GM15510 (cell line): Measurements from ENCODE around the gene TAF12.

Experiments used
- POLR2A ChIP-seq: IDR thresholded peaks from 3 replicates; pipeline ENCODE4 v1.6.1; 2011; ENCODE audit warnings: borderline replicate concordance; ENCODE audit not compliant: insufficient read length; ENCODE audit errors: extremely low read depth

The TAF12 gene

DNA sequence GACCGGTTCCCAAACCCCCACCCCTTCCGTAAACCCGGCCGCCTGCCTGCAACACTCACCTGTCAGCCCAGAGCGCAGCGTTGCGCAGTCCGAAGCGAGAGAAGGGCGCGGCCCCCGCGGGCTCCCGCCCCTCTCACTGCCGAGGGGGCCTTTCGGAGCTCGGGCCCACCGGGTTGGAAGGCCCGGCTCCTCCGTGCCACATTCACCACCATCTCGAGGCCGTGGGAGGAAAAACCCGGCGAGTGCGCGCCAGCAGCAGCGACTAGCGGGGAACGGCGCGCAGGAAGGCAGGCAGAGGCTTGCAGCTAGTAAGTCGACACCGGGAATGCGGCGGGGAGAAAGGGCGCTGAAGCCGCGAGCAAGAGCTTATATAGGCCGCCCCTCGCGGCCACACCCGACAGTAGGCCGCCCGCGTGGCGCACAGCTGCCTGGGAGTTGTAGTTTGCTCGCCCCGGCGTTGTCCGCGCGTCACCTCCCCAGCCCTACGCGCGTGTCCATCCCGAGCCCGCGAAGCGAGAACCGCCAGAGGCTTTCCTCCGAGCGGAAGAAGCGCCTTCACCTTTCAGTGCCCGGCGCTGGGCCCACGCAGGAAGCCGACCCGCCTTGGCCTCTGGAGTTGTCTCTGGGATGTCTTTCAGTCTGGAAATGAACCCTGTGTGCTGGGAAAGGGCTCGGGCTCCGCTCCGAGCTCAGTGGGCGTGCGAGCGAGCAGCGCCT is 61.2 kb downstream of the TAF12 start:
- TF ChIP-seq POLR2A, result peak; percentile 100

- peak; percentile 5 for TF ChIP-seq POLR2A
These were observed 61.9 kb downstream of the TAF12 start for GRCh38 chr1:28580722-28581530.

GRCh38 chr1:28579401-28579800 is 63.5 kb downstream of the TAF12 start:
- TF ChIP-seq POLR2A, result no peak

DNA sequence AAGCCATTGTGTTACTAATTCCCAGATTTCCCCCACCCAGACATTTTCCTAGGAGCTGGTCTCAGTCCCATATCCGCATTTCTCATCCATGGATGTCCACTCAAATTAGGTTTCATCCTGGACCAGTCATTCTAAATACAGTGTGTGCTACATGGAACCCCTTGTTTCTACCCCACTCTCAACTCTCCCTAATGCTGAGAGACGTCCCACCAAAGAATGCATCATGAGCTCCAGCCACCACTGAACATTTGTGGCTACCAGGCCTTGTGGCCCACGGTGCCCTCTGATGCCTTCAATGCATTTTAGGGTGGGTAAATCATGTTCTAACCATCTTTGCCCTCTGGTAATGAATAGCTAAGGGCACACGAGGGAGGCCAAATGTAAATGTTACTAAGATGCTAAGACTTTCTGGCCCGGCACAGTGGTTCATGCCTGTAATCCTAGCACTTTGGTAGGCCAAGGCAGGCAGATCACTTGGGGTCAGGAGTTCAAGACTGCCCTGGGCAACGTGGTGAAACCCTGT is 64.1 kb downstream of the TAF12 start:
- no peak for TF ChIP-seq POLR2A

- TF ChIP-seq POLR2A, result no peak
These were observed 64.9 kb downstream of the TAF12 start for GRCh38 chr1:28577738-28578536.

- TF ChIP-seq POLR2A, result peak; percentile 23
These were observed 65.7 kb downstream of the TAF12 start for GRCh38 chr1:28577052-28577678.

GRCh38 chr1:28573564-28573963 is 69.3 kb downstream of the TAF12 start:
- TF ChIP-seq POLR2A, result no peak

GRCh38 chr1:28571911-28572310 is 71.0 kb downstream of the TAF12 start:
- TF ChIP-seq POLR2A, result no peak

DNA sequence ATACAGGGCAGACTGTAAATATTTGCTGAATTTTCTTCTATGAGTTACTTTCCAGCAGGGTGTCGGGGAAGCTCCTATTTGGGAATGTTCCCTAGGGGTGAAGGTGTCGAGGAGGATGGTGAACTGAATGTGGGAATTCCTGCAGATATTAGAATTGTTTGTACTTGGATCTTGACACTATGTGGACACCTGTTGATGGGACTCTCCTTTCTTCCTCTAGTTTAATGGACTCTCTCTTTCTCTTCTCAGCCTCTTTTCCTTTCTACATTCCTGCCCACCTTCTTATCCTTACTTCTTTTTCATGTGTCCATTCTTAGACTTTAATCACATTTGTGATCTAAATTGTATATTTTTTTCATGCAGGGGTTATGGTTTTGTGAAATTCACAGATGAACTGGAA is 75.9 kb downstream of the TAF12 start:
- no peak for TF ChIP-seq POLR2A

DNA sequence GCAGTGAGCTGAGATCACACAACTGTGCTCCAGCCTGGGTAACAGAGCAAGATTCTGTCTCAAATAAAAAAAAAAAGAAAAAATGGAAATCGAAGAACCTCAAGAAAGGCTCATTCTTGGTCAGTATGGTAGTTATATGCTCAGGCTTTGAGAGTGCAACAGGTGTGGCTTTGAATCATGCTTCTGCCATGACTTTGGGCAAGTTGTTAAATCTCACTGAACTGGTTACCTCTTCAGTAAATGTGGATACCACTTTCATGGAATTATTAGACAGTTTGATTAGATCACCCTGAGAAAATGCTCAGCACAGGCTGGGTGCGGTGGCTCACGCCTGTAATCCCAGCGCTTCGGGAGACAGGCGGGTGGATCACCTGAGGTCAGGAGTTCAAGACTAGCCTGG is 77.1 kb downstream of the TAF12 start:
- no peak for TF ChIP-seq POLR2A

GRCh38 chr1:28565040-28565439 is 77.8 kb downstream of the TAF12 start:
- TF ChIP-seq POLR2A, result no peak

DNA sequence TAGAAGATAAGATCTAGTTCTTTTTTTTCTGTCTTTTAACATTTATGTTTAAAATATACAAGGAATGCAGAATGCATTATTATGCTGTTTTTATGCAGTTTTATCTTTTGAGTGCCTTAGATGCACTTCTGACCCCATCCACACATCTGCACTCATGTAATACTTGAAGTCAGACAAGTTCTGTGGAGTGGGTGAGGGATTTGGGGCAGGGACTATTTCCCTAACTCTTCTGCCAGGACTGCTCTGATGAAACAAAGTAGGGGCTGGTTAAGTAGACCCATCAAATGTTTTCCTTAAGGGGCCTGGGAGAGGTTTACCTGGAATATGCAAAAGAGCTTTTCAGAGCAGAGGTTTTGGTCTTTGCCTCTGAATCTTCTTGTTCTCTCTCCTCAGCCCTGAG is 78.6 kb downstream of the TAF12 start:
- no peak for TF ChIP-seq POLR2A

GRCh38 chr1:28560886-28561285 is 82.0 kb downstream of the TAF12 start:
- no peak for TF ChIP-seq POLR2A
